PC-9 (cell line): ENCODE data around the gene CC2D1A. TPM values are rescaled to one million over a fixed set of nuclear protein-coding genes. Genes with fewer than 3 reads are reported as not detected.
A peak's percentile ranks its signal among the peaks of the same experiment; 100 is the strongest.

Experiments
- BruUV-seq: library from RNA; stranded (reverse); fragments of 400-500 nt; replicated peaks from 2 replicates; lab custom pipeline; 2021; lab: Mats Ljungman, UMichigan
- CTCF ChIA-PET: fragments of 300-600 bp; sonication (Branson Sonifier 250); formaldehyde crosslinking; loops from one replicate; lab custom pipeline; 2022; ENCODE audit warnings: antibody characterized with exemption; lab: Charles Lee
- POLR2A ChIA-PET: fragments of 300-600 bp; sonication (Branson Sonifier 250); formaldehyde crosslinking; loops from one replicate; lab custom pipeline; 2022; ENCODE audit warnings: antibody characterized with exemption; ENCODE audit not compliant: unreplicated experiment; lab: Charles Lee
- DNase-seq, 2 experiments: peaks; one replicate each; pipeline versions ENCODE4 v3.0.0 to v3.0.0-alpha.2; 2015 to 2022; ENCODE audit warnings: mixed read lengths in 1 of 2
- H2AFZ ChIP-seq: fragments of 200-600 bp; sonication (generic); 2 replicates; pipeline ENCODE4 v1.8.1; 2017; ENCODE audit warnings: antibody characterized with exemption
- H3F3A ChIP-seq: fragments of 200-600 bp; sonication (generic); 2 replicates; pipeline ENCODE4 v1.8.1; 2017; ENCODE audit warnings: antibody characterized with exemption, mild to moderate bottlenecking, low read depth; ENCODE audit not compliant: insufficient read depth
- H3K27ac ChIP-seq: fragments of 200-600 bp; sonication (generic); 2 replicates; pipeline ENCODE4 v1.6.1; 2016; ENCODE audit warnings: mixed run types
- H3K27me3 ChIP-seq: fragments of 200-600 bp; sonication (generic); 2 replicates; pipeline ENCODE4 v1.6.1; 2016; ENCODE audit warnings: low read depth, mixed run types; ENCODE audit not compliant: insufficient read depth
- H3K36me3 ChIP-seq: fragments of 200-600 bp; sonication (generic); 2 replicates; pipeline ENCODE4 v1.6.1; 2016; ENCODE audit warnings: low read depth, mixed run types
- H3K4me1 ChIP-seq: fragments of 200-600 bp; sonication (generic); replicated peaks from 2 replicates; pipeline ENCODE4 v1.6.1; 2016; ENCODE audit warnings: mixed run types; ENCODE audit not compliant: insufficient read depth
- H3K4me2 ChIP-seq: fragments of 200-600 bp; sonication (generic); 2 replicates; pipeline ENCODE4 v1.6.1; 2017; ENCODE audit warnings: mixed run types
- H3K4me3 ChIP-seq: fragments of 200-600 bp; sonication (generic); 2 replicates; pipeline ENCODE4 v1.6.1; 2016; ENCODE audit warnings: mixed run types
- H3K79me2 ChIP-seq: fragments of 200-600 bp; sonication (generic); 2 replicates; pipeline ENCODE4 v1.6.1; 2017; ENCODE audit warnings: low read depth, mixed run types
- H3K9me2 ChIP-seq: fragments of 200-600 bp; sonication (generic); 2 replicates; pipeline ENCODE4 v1.8.1; 2017; ENCODE audit warnings: mild to moderate bottlenecking; ENCODE audit not compliant: insufficient read depth
- H3K9me3 ChIP-seq: fragments of 200-600 bp; sonication (generic); 2 replicates; pipeline ENCODE4 v1.8.1; 2016; ENCODE audit warnings: low read depth; ENCODE audit not compliant: insufficient read depth
- H4K20me1 ChIP-seq: fragments of 200-600 bp; sonication (generic); 2 replicates; pipeline ENCODE4 v1.8.1; 2017; ENCODE audit not compliant: insufficient read depth
- CTCF ChIP-seq: fragments of 200-600 bp; sonication (generic); conservative IDR thresholded peaks from 2 replicates; pipeline ENCODE4 v1.6.1; 2017; ENCODE audit warnings: mixed run types, antibody characterized with exemption, mild to moderate bottlenecking, moderate library complexity
- EZH2 ChIP-seq: fragments of 200-600 bp; sonication (generic); IDR thresholded peaks from 2 replicates; pipeline ENCODE4 v1.8.0; 2017; ENCODE audit warnings: antibody characterized with exemption, low read depth
- intact Hi-C: fragments of 100-400 bp; cut with micrococcal nuclease; formaldehyde crosslinking; loops from one replicate; pipeline ENCODE4 v1.10.0; 2022; ENCODE audit not compliant: unreplicated experiment
- total RNA-seq: library from RNA; stranded (reverse); gene quantifications from 2 replicates; pipeline ENCODE4 v1.2.3, GENCODE V29; 2021

Gene CC2D1A
- total RNA-seq, 1 experiment from 2014 or later, result 55.1 TPM

GRCh38 chr19:13876834-13877233 lies 29.2 kb upstream of the CC2D1A start, which contains the start of gene NANOS3:
TSS of gene NANOS3 (plus strand) at chr19:13877134. CDS start at chr19:13877249, 115 bp downstream.
- TF ChIP-seq EZH2 (no peak), CTCF (no peak)
- Histone ChIP-seq H3K4me1 (peaks cover 25% of the 10 kb centered on the region), H3K27ac (no peak within 1 kb of the TSS), H4K20me1 (no peaks in the 10 kb centered on the region), H3F3A (peaks cover 28% of the 10 kb centered on the region), H3K36me3 (no peaks in the 10 kb centered on the region), H2AFZ (no peak within 1 kb of the TSS), H3K9me2 (no peaks in the 10 kb centered on the region), H3K79me2 (no peaks in the 10 kb centered on the region), H3K4me2 (no peak within 1 kb of the TSS), H3K27me3 (no peaks in the 10 kb centered on the region), H3K4me3 (no peak within 1 kb of the TSS), H3K9me3 (no peaks in the 10 kb centered on the region)
- intact Hi-C loops, result no loop called here
- ChIA-PET POLR2A (no interaction called here), CTCF (no interaction called here)
- no TSS peak for BruUV-seq
- DNase-seq, result no peak

GRCh38 chr19:13877303-13877702 lies 28.7 kb upstream of the CC2D1A start:
- Histone ChIP-seq H3K27ac (no peak overlapping the region), H3K4me1 (peaks cover 23% of the 10 kb centered on the region), H3F3A (peaks cover 26% of the 10 kb centered on the region), H4K20me1 (no peaks in the 10 kb centered on the region), H2AFZ (no peak overlapping the region), H3K4me3 (no peak overlapping the region), H3K27me3 (no peaks in the 10 kb centered on the region), H3K9me2 (no peaks in the 10 kb centered on the region), H3K4me2 (no peak overlapping the region), H3K36me3 (no peaks in the 10 kb centered on the region), H3K79me2 (no peaks in the 10 kb centered on the region), H3K9me3 (no peaks in the 10 kb centered on the region)
- BruUV-seq, result no TSS peak
- TF ChIP-seq EZH2, result no peak
- no peak for TF ChIP-seq CTCF
- DNase-seq, result no peak
- intact Hi-C loops, result no loop called here
- ChIA-PET POLR2A (no interaction called here), CTCF (no interaction called here)

- Histone ChIP-seq H3K79me2 (no peaks in the 10 kb centered on the region), H3F3A (peaks cover 13% of the 10 kb centered on the region), H3K27me3 (no peaks in the 10 kb centered on the region), H4K20me1 (no peaks in the 10 kb centered on the region), H2AFZ (peak overlapping the region; percentile 61), H3K27ac (peak overlapping the region; percentile 63), H3K9me2 (no peaks in the 10 kb centered on the region), H3K4me3 (peak overlapping the region; percentile 19; the same call in 1 of the 2 replicates), H3K36me3 (no peaks in the 10 kb centered on the region), H3K4me2 (peak overlapping the region; percentile 73), H3K4me1 (peaks cover 16% of the 10 kb centered on the region), H3K9me3 (no peaks in the 10 kb centered on the region)
- ChIA-PET CTCF (interaction anchor here (0.6 to 1.4 kb wide), 5 partner anchors 58 to 468 kb away, joined by 3 to 6 read pairs (median 5); partner anchors contain the start of gene PODNL1), POLR2A (interaction anchor here (0.8 kb wide), 1 partner anchor 516 kb away, joined by 3 read pairs; no protein-coding TSS in a partner anchor)
- intact Hi-C loops, result loop anchor here (1.0 to 5.0 kb wide), 8 partner anchors 72 to 526 kb away; partner anchors contain the start of genes ADGRL1, DCAF15, MISP3 and PRKACA
- TSS peak; percentile 98 for BruUV-seq
- peak; percentile 91 to 98 for DNase-seq
- no peak for TF ChIP-seq EZH2
- peak; percentile 100 for TF ChIP-seq CTCF
Observed at GRCh38 chr19:13880059-13881043, 25.6 kb upstream of the CC2D1A start.
